HG03103 (cell line): Measurements from ENCODE around the gene ADAM22.
"Not testable (repeated sequence)": the region's sequence is repeated elsewhere in the genome, so short reads cannot be mapped to it uniquely, and the experiment has no call there.

ENCODE experiments used
- ATAC-seq: cut with Tn5 transposase; IDR thresholded peaks from one replicate; pipeline ENCODE4 v1.9.1; 2021; ENCODE audit warnings: low read depth; ENCODE audit not compliant: unreplicated experiment

ADAM22 gene, protein sequence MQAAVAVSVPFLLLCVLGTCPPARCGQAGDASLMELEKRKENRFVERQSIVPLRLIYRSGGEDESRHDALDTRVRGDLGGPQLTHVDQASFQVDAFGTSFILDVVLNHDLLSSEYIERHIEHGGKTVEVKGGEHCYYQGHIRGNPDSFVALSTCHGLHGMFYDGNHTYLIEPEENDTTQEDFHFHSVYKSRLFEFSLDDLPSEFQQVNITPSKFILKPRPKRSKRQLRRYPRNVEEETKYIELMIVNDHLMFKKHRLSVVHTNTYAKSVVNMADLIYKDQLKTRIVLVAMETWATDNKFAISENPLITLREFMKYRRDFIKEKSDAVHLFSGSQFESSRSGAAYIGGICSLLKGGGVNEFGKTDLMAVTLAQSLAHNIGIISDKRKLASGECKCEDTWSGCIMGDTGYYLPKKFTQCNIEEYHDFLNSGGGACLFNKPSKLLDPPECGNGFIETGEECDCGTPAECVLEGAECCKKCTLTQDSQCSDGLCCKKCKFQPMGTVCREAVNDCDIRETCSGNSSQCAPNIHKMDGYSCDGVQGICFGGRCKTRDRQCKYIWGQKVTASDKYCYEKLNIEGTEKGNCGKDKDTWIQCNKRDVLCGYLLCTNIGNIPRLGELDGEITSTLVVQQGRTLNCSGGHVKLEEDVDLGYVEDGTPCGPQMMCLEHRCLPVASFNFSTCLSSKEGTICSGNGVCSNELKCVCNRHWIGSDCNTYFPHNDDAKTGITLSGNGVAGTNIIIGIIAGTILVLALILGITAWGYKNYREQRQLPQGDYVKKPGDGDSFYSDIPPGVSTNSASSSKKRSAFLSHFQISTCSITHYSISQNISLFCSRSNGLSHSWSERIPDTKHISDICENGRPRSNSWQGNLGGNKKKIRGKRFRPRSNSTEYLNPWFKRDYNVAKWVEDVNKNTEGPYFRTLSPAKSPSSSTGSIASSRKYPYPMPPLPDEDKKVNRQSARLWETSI

DNA sequence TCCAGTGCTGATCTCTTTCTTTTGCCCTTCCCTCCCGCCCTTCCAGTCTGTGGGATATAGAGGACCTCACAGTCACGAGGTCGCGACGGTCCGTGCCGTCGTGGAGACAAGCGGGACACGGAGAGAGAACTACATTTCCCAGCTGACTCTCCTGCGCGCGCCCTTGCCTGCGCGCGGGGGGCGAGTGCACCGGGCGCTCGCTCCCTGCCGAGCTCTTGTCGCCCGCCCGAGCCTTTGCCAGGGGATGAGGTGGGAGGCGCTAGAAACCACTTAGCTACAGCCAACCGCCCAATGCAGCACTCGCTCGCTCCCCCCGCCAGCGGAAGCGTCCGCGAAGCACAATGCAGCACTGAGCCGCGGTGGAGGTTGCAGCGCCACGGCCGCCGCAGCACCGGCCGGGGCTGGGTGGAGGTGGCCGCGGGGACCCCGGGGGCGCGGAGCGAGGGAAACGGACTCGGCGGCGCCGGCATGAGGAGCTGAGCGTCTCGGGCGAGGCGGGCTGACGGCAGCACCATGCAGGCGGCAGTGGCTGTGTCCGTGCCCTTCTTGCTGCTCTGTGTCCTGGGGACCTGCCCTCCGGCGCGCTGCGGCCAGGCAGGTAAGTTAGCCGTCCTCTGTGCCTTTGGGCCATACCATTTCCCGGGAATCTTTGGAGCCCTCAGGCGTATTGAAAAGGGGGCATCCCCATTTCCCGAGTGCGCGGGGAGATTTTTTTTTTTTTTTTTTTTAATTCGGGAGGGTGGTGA lies at the start of gene ADAM22:
Gene ADAM22, plus strand, starts transcription at position 299 of the 746 bp plus-strand sequence. Its CDS starts 215 bp downstream, at position 514.
- ATAC-seq = peak; percentile 95

DNA sequence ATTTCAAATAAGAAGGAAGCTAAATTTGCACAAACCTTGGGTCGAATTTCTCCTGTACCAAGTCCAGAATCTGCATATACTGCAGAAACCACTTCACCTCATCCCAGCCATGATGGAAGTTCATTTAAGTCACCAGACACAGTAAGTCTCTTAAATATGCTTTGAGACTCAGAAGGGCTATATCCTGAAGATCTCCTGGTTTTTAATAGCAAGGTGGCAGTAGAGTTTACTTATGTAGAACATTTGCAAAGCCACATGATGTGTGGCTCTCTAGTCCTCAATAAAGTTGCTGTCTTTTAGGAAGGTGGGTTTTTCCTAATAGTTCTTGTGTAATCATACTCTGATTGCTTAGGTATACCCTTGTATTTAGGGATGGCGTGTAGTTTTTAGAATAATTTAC lies 49.0 kb upstream of the ADAM22 start:
- no peak for ATAC-seq

DNA sequence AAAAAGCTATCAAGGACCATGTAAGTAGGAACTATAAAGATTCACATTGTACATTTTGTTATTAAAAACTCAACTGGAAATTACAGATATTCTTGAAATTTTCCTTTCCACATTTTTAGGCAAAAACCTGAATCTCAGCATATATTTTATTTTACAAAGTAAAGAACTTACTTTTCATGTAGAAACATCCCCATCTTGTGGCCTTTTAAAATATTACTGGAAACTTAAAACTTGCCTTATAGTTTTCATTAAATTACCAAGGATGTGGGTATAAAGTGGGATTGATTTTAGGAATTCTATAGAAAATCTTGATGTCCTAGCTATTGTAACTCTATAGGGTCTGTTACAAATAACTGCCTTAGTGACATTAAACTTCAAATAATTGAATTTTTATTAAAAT lies 47.2 kb upstream of the ADAM22 start:
- ATAC-seq = no peak

DNA sequence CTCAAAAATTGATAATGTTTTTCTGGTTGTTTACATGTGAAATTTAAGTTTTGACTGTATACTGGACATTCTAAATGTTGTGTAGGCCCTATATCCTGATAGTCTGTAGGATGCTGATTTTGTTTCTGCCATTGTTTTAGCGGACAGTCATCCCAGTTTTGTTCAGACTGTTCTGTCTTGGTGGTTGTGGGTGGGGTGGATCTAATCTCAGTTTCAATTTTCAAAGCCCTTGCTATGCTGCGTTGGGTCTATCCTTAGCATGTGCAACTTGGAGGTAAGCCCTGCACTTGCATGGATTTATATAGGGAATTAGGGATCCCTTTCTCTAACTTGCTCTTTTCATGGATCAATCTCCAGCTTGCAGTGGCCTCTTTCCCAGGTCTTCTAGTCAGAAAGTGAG lies 38.7 kb upstream of the ADAM22 start:
- no peak for ATAC-seq

DNA sequence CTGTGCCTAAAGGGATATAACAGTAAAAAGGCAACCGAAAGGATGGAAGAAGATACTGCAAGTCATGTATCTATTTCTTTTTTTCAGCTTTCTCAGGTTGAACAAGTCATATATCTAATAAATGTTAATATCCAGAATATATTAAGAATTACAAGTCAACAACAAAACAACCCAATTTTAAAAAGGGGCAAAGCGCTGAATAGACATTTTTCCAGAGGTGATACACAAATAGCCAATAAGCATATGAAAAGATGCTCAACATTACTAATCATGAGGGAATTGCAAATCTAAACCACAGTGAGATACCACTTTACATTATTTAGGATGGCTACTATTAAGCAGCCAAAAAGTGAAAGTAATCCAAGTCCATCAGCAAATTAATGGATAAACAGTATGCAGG lies 34.8 kb upstream of the ADAM22 start:
- ATAC-seq = no peak

DNA sequence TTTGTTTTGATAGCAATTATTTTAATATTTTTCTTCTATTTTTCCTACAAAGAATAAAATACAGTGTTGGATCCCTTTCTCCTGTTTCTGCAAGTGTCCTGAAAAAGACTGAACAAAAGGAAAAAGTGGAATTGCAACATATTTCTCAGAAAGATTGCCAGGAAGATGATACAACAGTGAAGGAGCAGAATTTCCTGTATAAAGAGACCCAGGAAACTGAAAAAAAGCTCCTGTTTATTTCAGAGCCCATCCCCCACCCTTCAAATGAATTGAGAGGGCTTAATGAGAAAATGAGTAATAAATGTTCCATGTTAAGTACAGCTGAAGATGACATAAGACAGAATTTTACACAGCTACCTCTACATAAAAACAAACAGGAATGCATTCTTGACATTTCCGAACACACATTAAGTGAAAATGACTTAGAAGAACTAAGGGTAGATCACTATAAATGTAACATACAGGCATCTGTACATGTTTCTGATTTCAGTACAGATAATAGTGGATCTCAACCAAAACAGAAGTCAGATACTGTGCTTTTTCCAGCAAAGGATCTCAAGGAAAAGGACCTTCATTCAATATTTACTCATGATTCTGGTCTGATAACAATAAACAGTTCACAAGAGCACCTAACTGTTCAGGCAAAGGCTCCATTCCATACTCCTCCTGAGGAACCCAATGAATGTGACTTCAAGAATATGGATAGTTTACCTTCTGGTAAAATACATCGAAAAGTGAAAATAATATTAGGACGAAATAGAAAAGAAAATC lies 26.7 kb upstream of the ADAM22 start:
- ATAC-seq = not testable (repeated sequence)

DNA sequence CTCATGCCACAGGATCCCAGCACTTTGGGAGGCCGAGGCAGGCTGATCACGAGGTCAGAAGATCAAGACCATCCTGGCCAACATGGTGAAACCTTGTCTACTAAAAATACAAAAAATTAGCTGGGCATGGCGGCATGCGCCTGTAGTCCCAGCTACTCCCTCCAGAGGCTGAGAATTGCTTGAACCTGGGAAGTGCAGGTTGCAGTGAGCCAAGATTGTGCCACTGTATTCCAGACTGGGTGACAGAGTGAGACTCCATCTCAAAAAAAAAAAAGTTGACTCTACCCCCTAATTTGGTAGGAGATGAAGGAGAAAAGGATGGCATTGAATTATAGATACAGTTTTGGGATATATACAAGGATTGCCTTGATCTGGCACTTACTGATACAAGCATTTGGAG lies 25.2 kb upstream of the ADAM22 start:
- ATAC-seq = not testable (repeated sequence)

DNA sequence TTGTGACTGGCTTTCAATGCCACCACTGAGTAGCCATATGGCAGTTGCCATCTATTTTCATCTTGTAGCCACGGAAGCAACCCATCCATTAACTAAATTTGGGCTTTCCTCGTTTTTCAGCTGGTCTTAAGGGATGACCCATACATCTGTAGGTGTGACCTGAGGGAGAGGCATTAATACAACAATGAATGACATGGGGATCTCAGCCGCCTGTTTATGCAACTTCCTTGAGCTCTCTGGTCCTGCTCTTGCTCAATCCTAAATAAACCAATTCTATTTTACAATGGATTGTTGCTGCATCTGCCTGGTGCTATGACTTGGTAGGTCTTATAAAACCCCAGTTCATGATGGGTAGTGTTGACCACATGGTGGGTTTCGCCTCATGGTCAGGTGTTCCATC lies 21.9 kb upstream of the ADAM22 start:
- no peak for ATAC-seq

DNA sequence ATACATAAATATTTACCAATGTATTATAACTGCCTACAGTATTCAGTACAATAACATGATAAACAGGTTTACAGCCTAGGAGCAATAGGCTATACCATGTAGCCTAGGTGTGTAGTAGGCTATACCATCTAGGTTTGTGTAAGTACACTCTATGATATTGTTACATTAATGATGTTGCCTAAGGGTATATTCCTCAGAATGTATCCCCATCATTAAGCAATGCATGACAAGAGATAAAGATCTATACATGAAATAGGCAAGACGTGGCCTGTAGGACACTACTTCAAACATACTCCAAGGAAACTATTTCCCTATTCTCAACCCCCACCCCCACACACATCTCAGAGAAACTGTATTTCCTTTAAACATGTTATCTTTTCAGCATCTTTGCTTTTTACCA lies 15.3 kb upstream of the ADAM22 start:
- ATAC-seq = no peak

DNA sequence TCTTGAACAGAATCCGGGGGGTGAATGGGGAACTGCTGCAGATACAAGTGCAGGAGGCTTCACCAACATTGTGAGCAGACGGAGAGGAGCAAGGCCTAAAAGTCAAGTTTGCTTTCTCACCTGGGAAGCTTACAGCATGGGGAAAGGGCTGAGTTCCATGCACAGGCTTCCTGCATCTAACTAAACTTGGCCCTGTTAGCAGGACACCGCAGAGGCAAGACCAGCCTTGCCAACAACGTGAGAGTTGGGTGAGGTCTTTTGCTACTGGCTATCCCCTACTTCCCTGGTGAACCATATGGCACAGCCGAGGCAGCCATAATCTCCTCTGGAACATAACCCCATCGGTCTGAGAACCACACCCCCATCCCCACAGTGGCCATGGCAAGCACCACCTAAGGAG lies 14.2 kb upstream of the ADAM22 start:
- no peak for ATAC-seq

DNA sequence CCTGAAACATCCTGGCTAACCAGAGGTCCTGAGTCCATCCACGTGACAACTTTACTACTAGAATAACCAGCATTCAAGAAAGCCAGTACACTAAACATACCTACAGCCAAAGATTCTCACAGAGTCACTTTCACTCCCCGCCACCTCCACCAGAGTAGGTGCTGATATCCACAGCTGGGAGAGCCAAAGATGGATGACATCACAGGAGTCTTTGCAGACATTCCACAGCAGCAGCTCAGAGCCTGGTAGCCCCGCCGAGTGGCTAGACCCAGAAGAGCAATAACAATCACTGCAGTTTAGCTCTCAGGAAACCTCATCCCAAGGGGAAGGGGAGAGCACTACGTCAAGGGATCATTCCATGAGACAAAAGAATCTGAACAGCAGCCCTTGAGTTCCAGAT lies 13.5 kb upstream of the ADAM22 start:
- no peak for ATAC-seq

DNA sequence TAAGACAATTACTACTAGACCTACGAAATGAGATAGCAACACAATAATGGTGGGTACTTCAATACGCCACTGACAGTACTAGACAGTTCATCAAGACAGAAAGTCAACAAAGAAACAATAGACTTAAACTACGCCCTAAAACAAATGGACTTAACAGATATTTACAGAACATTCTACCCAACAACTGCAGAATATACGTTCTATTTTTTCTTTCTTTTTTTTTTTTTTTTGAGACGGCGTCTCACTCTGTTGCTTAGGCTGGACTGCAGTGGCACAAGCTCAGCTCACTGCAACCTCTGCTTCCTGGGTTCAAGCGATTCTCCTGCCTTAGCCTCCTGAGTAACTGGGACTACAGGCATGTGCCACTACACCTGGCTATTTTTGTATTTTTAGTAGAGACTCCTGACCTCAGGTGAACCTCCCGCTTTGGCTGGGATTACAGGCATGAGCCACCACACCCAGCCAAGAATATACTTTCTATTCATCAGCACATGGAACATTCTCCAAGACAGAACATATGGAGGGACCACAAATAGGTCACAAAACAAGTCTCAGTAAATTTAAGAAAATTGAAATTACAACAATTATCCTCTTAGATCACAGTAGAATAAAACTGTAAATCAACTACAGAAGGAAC lies 11.2 kb upstream of the ADAM22 start:
- ATAC-seq = not testable (repeated sequence)

DNA sequence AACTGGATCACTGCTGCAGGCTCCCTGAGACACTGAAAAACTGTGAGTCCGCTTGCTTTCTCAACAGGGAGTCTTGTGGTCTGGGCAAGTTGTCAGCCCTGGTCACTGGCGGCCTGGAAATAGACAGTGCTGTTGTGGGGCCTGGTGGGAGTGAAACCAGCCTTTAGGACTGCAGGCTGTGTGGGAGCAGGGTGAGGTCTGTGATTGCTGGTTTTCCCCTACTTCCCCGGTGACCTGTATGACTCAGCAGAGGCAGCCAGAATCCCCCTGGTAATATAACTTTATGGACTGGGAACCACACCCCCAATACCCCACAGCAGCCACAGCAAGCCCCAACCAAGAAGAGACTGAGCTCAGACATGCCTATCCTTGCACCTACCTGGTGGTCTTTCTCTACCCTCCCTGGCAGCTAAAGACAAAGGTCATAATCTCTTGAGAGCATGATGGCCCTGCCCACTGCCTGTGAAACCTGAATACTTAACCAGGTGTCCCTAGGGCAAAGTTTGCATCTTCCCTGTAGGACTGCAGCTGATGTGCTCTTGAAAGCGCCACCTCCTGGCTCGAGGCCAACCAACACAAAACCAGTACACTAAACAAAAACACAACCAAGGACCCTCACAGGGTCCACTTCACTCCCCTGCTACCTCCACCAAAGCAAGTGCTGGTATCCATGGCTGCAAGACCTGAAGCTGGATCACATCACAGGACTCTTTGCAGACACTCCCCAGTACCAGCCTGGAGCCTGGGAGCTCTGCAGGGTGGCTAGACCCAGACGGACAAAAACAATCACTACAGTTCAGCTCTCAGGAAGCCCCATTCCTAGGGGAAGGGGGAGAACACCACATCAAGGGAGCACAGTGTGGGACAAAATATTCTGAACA lies 7.2 kb upstream of the ADAM22 start:
- ATAC-seq = peak; percentile 95

DNA sequence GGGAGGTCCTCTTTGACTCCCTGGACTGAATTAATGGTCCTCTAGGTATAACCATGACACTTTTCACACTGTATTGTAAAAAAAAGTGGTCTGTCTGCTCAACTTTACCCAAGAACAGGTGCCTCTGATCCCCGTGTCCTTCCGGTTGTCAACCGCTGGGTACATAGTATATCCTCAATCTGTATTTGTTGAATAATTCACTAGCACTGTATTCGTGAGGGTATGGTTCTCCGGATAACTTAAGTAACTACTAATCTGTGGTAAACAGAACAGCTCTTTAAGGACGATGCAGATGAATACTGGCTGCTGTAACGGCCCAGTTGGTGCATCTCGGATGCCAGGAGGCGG lies 472 bp upstream of the ADAM22 start:
- peak; percentile 24 for ATAC-seq

DNA sequence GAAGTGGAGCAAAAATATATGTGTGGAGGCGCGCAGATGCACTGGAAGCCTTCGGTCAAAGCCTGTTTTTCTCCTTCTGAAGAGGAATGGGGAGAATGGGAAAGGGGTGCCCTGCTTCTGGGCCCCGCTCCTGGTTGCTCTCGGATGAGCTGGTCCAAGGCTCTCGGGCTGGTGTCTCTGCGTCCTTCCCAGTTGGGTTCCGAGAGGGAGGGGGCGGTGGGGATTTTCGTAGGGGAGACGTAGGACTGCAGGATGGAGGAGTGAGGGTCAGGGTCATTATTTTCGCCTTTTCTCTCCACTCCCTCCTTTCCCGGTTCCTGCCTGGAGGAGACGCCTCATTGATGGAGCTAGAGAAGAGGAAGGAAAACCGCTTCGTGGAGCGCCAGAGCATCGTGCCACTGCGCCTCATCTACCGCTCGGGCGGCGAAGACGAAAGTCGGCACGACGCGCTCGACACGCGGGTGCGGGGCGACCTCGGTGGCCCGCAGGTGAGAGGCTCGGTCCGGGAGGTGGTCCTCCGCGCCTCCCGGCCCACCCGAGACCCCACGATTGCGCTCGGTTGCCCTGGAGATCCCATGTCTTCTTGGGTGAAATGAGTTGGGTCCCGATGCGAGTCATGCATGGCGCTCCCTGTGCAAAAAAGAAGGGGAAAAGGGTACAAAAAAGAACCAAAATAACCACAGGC lies 790 bp downstream of the ADAM22 start:
- ATAC-seq = no peak

DNA sequence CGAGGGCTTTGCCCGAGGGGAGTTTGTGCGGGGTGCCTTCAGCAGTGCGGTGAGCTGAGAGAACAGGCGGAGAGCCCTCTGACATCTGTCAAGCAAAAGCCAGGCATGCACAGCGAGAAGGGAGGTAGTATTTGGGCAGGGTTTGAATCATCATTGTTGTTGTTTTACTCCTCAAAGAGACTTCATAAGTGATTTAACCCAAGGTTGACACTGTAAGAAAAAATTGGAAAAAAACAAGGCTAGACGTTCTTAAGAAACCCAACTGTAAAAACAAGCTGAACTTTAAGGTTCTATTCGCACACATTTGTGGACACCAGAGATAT lies 1.3 kb downstream of the ADAM22 start:
- ATAC-seq = no peak

DNA sequence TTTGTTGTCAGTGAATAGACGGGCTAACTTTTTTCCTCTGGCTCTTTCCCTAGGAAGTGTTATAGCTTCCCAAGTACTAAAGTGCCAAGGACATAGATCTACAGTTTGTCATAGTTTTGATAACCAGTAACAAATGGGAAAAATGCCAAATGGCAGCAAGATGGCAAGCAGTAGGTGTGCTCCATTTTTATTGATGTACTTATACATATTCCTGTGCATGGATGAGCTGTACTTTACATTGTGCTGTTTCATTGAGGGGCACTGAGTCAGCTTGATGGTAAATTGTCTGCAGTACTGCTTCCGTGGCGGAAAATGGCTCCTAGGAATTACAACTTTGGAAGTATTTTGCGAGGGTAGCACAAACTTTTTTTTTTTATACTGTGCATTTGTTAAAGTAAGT lies 7.1 kb downstream of the ADAM22 start:
- no peak for ATAC-seq

DNA sequence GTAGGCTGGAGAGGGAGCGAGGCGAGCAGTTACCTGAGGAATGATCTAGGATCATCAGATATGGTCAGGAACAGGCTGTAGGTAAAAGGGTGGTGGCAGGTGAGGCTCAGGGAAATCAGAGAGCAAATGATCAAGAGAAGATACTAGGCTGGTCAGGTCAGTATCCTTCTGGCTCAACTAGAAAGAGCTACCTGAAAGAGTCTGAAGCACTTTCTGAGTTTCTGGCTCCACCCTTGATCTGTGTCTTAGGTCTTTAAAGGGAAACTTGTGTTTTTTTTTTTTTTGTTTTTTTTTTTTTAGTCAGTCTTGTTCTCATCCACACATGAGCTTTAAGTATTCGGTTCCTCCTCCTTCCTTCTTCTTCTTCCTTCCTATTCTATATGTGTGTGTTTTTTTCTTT lies 10.5 kb downstream of the ADAM22 start:
- ATAC-seq = no peak
